Gastroesophageal sphincter (tissue), 4 donors: ENCODE data around the gene EPHA3. TPM values are rescaled to one million over a fixed set of nuclear protein-coding genes. Genes with fewer than 3 reads are reported as not detected.

Source experiments
- ATAC-seq: fragments of 150-250 bp; one replicate; pipeline ENCODE4 v1.9.1; 2016; ENCODE audit warnings: mild to moderate bottlenecking, moderate library complexity
- H3K27ac ChIP-seq, 4 donors: fragments of 200-600 bp; sonication (generic) in 3 of 4; 1 replicate in 3 of 4; 2 replicates in 1 of 4; pipeline ENCODE4 v1.5.1; 2016 to 2019
- H3K27me3 ChIP-seq: fragments of 200-600 bp; sonication (generic); one replicate; pipeline ENCODE4 v1.5.1; 2019
- H3K36me3 ChIP-seq, 2 donors: fragments of 200-600 bp; sonication (generic); one replicate each; pipeline ENCODE4 v1.5.1; 2019; ENCODE audit warnings: control low read depth in 1 of 2
- H3K4me1 ChIP-seq, 3 donors: fragments of 200-600 bp; sonication (generic); 1 replicate in 2 of 3; 2 replicates in 1 of 3; pipeline ENCODE4 v1.5.1; 2016 to 2019; ENCODE audit warnings: control low read depth in 2 of 3
- H3K4me3 ChIP-seq, 2 donors: fragments of 200-600 bp; sonication (generic); one replicate each; pipeline ENCODE4 v1.5.1; 2019; ENCODE audit warnings: mild to moderate bottlenecking in 1 of 2, moderate library complexity in 1 of 2
- H3K9me3 ChIP-seq, 3 donors: fragments of 200-600 bp; sonication (generic); one replicate each; pipeline ENCODE4 v1.5.1; 2017 to 2019; ENCODE audit warnings: control low read depth in 2 of 3
- EP300 ChIP-seq: sonication (generic); formaldehyde crosslinking; IDR thresholded peaks from one replicate; pipeline ENCODE4 v1.6.1; 2017; ENCODE audit warnings: antibody characterized with exemption, mild to moderate bottlenecking
- POLR2A ChIP-seq, 2 donors: fragments of 450-650 bp; IDR thresholded peaks; one replicate each; pipeline ENCODE4 v1.6.1; 2017; ENCODE audit warnings: antibody characterized with exemption in 2 of 2, mild to moderate bottlenecking in 2 of 2, moderate library complexity in 1 of 2
- POLR2AphosphoS5 ChIP-seq: sonication (generic); formaldehyde crosslinking; IDR thresholded peaks from one replicate; pipeline ENCODE4 v1.6.1; 2017; ENCODE audit warnings: antibody characterized with exemption
- WGBS, 2 donors: methylation state at CpG; one replicate each; pipeline ENCODE4 v1.1.5; 2018; ENCODE audit warnings: low coverage in 1 of 2; 5-methylcytosine and 5-hydroxymethylcytosine counted together
- total RNA-seq, 4 donors: library from RNA; depleted of rRNA; stranded (reverse); fragments of >200 nt; gene quantifications; one replicate each; pipeline ENCODE4 v1.1.0, GENCODE V29; 2016
- TF ChIP-seq, protein P1 (sequence below), 4 experiments: fragments of 200-600 bp in 2 of 4; fragments of 450-650 bp in 2 of 4; sonication (generic) in 1 of 4; IDR thresholded peaks; one replicate each; pipeline ENCODE4 v1.5.1; 2017 to 2019; ENCODE audit warnings: antibody characterized with exemption in 4 of 4, mild to moderate bottlenecking in 2 of 4, moderate library complexity in 2 of 4

EPHA3 gene
- total RNA-seq, 4 donors from 2014 or later, result 9.3 to 20.4 (median 15.9) TPM

DNA sequence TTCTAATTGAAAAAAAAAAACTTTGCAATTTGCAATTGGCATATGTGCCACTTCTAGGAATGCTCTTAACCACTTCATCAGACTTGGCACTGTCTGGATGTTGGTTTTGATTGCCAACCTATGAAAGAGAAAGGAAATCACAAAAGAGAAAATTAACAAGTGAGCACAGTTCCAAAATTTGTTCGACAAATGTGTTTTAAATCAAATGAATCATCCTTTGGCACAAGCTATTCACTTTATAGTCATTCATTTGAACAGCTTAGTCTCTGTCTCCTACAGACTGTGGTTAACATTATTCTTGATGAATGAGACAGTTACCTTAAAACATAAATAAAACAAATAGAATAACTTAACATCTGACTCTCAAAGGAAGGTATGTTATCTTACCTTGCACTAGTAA lies 265.0 kb downstream of the EPHA3 start:
- H3K4me3 ChIP-seq, result no peak overlapping the region
- H3K4me1 ChIP-seq, result no peaks in the 10 kb centered on the region
- no peak overlapping the region for H3K27ac ChIP-seq
- no peaks in the 10 kb centered on the region for H3K27me3 ChIP-seq
- ATAC-seq, result no peak
- 8 to 17% methylated on average over 1 of the region's 1 CpG for WGBS, 2 donors
- no peaks in the 10 kb centered on the region for H3K9me3 ChIP-seq
- no peaks in the 10 kb centered on the region for H3K36me3 ChIP-seq
- TF ChIP-seq, protein P1, sequence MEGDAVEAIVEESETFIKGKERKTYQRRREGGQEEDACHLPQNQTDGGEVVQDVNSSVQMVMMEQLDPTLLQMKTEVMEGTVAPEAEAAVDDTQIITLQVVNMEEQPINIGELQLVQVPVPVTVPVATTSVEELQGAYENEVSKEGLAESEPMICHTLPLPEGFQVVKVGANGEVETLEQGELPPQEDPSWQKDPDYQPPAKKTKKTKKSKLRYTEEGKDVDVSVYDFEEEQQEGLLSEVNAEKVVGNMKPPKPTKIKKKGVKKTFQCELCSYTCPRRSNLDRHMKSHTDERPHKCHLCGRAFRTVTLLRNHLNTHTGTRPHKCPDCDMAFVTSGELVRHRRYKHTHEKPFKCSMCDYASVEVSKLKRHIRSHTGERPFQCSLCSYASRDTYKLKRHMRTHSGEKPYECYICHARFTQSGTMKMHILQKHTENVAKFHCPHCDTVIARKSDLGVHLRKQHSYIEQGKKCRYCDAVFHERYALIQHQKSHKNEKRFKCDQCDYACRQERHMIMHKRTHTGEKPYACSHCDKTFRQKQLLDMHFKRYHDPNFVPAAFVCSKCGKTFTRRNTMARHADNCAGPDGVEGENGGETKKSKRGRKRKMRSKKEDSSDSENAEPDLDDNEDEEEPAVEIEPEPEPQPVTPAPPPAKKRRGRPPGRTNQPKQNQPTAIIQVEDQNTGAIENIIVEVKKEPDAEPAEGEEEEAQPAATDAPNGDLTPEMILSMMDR (IDR thresholded peaks at IDR 0.05), result no peak
- TF ChIP-seq EP300 (no peak), POLR2A (IDR thresholded peaks at IDR 0.05) (no peak), POLR2AphosphoS5 (no peak)

DNA sequence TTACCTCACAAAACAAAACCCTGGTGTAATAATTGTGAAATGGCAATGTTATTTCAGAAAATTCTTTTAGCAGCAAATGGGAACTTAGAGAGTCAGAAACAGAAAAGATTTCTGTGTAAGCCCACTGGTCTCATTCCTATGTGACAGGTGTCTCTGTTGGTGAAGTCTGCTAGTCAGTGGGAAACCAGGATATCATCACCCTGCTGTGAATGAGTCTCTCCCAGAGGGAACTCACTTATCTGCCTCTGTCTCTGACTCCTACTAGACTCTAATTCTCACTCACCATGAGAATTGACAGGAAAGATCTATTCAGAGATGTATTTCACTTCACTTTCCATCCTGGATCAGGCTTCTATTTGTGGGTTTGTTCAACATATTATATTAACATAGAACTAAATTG lies 266.0 kb downstream of the EPHA3 start:
- no peak for ATAC-seq
- no peaks in the 10 kb centered on the region for H3K4me1 ChIP-seq
- H3K4me3 ChIP-seq, result no peak overlapping the region
- H3K27me3 ChIP-seq, result no peaks in the 10 kb centered on the region
- no peak overlapping the region for H3K27ac ChIP-seq
- H3K9me3 ChIP-seq, result no peaks in the 10 kb centered on the region
- TF ChIP-seq POLR2AphosphoS5, result no peak
- no peak for TF ChIP-seq EP300
- TF ChIP-seq POLR2A (IDR thresholded peaks at IDR 0.05), result no peak
- TF ChIP-seq, protein P1 (IDR thresholded peaks at IDR 0.05), result no peak
- no peaks in the 10 kb centered on the region for H3K36me3 ChIP-seq

DNA sequence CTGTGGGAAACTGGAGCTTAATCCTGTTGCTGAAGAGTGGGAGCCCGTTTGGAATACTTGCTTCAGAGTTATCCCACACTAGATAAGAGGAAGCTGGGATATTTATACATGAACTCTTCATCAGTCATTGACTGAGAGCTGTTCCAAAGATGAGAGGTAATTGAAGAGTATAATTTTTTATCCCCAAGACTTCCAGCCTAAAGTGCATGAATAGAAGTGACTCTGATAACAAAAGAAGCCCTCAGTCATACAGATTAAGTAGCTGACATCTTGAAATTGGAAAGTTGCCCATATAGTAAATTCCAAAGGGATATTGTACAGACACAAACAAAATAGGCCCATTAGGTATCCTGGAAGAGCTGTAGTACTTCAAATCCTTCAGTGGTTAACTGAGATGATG lies 268.0 kb downstream of the EPHA3 start:
- no peak overlapping the region for H3K4me3 ChIP-seq
- no peaks in the 10 kb centered on the region for H3K4me1 ChIP-seq
- WGBS, 2 donors, result 9 to 86% methylated on average over 1 of the region's 1 CpG
- H3K36me3 ChIP-seq, result no peaks in the 10 kb centered on the region
- no peak overlapping the region for H3K27ac ChIP-seq
- TF ChIP-seq EP300 (no peak), POLR2AphosphoS5 (no peak), POLR2A (IDR thresholded peaks at IDR 0.05) (no peak)
- TF ChIP-seq, protein P1 (IDR thresholded peaks at IDR 0.05), result no peak
- ATAC-seq, result no peak
- H3K27me3 ChIP-seq, result no peaks in the 10 kb centered on the region
- no peaks in the 10 kb centered on the region for H3K9me3 ChIP-seq

DNA sequence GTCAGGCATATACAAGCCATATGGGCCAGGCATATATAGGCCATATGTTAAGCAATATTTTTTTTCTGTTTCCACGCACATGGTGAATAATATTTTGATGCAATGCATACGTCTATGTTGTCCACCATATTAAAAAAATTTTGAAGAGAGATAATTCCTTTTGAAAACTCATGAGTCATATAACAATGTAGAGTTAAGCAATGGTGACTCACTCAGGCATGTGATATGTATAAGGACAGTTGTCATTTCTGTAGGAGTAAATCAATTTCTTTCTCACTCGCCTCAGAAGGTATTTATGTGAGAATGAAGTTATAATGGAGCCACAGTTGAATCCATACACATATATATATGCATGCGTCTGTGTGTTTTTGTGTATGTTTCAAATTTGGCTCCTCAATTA lies 272.6 kb downstream of the EPHA3 start:
- 88 to 93% methylated on average over 4 of the region's 4 CpGs for WGBS, 2 donors
- H3K27me3 ChIP-seq, result no peaks in the 10 kb centered on the region
- no peaks in the 10 kb centered on the region for H3K36me3 ChIP-seq
- H3K4me3 ChIP-seq, result no peak overlapping the region
- H3K27ac ChIP-seq, result no peak overlapping the region
- ATAC-seq, result no peak
- TF ChIP-seq EP300, result no peak
- TF ChIP-seq, protein P1 (IDR thresholded peaks at IDR 0.05), result no peak
- no peak for TF ChIP-seq POLR2A (IDR thresholded peaks at IDR 0.05)
- TF ChIP-seq POLR2AphosphoS5, result no peak
- H3K4me1 ChIP-seq, result no peaks in the 10 kb centered on the region
- H3K9me3 ChIP-seq, result no peaks in the 10 kb centered on the region

DNA sequence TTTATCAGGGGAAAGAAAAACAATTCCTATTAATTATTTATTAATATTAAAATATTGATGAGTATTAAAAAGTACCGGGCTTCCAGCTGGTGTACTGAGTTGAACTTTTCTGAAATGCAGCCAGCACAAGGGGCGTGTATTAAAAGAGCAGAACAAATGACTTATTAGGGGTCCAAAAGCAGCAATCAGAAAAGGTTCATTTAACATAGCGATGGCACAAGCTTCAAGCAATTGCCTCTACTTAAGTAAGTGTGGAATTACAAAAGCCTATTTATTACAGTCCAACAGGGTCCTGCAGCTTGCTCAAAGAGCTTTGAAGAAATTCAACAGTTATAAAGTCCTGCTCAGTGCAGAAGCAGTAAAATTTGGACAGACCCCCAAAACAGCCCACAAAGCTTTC lies 285.6 kb downstream of the EPHA3 start:
- ATAC-seq, result no peak
- no peak overlapping the region for H3K4me3 ChIP-seq

More for the DNA sequence above, 285.6 kb downstream of the EPHA3 start:
- Histone ChIP-seq H3K27ac (no peak overlapping the region), H3K27me3 (no peaks in the 10 kb centered on the region), H3K4me1 (no peaks in the 10 kb centered on the region), H3K9me3 (no peaks in the 10 kb centered on the region), H3K36me3 (no peaks in the 10 kb centered on the region)
- WGBS, 2 donors, result 64 to 86% methylated on average over 3 of the region's 3 CpGs
- TF ChIP-seq EP300, result no peak
- TF ChIP-seq, protein P1 (IDR thresholded peaks at IDR 0.05), result no peak
